ENCODE measurements around the gene CHD6.

The CHD6 gene

GRCh38 chr20:41475503-41475902 lies 142.7 kb downstream of the CHD6 start:
- in situ Hi-C loops (cut with MboI; ENCODE audit: low sequenced_read_pairs) = no loop called here

- in situ Hi-C loops (cut with MboI; ENCODE audit: low sequenced_read_pairs) = no loop called here
Measured at GRCh38 chr20:41470362-41471095, 147.6 kb downstream of the CHD6 start.

- in situ Hi-C loops (cut with MboI; ENCODE audit: low sequenced_read_pairs) = no loop called here
Measured at GRCh38 chr20:41469868-41470267, 148.3 kb downstream of the CHD6 start.

GRCh38 chr20:41468994-41469600 lies 149.1 kb downstream of the CHD6 start:
- in situ Hi-C loops (cut with MboI; ENCODE audit: low sequenced_read_pairs) = no loop called here

GRCh38 chr20:41467690-41468089 lies 150.5 kb downstream of the CHD6 start:
- in situ Hi-C loops (cut with MboI; ENCODE audit: low sequenced_read_pairs) = no loop called here

- in situ Hi-C loops (cut with MboI; ENCODE audit: low sequenced_read_pairs) = no loop called here
Measured at GRCh38 chr20:41467220-41467619, 151.0 kb downstream of the CHD6 start.

- in situ Hi-C loops (cut with MboI; ENCODE audit: low sequenced_read_pairs) = no loop called here
Measured at GRCh38 chr20:41463567-41463966, 154.6 kb downstream of the CHD6 start.

GRCh38 chr20:41462372-41463161 lies 155.6 kb downstream of the CHD6 start:
- in situ Hi-C loops (cut with MboI; ENCODE audit: low sequenced_read_pairs) = no loop called here

- in situ Hi-C loops (cut with MboI; ENCODE audit: low sequenced_read_pairs) = no loop called here
Measured at GRCh38 chr20:41458761-41459160, 159.4 kb downstream of the CHD6 start.

- in situ Hi-C loops (cut with MboI; ENCODE audit: low sequenced_read_pairs) = no loop called here
Measured at GRCh38 chr20:41457173-41457857, 160.9 kb downstream of the CHD6 start.

- in situ Hi-C loops (cut with MboI; ENCODE audit: low sequenced_read_pairs) = no loop called here
Measured at GRCh38 chr20:41456351-41456750, 161.8 kb downstream of the CHD6 start.

GRCh38 chr20:41454250-41454649 lies 163.9 kb downstream of the CHD6 start:
- in situ Hi-C loops (cut with MboI; ENCODE audit: low sequenced_read_pairs) = no loop called here

GRCh38 chr20:41453010-41453950 lies 164.9 kb downstream of the CHD6 start:
- in situ Hi-C loops (cut with MboI; ENCODE audit: low sequenced_read_pairs) = no loop called here

GRCh38 chr20:41452226-41452625 lies 166.0 kb downstream of the CHD6 start:
- in situ Hi-C loops (cut with MboI; ENCODE audit: low sequenced_read_pairs) = no loop called here

- in situ Hi-C loops (cut with MboI; ENCODE audit: low sequenced_read_pairs) = no loop called here
Measured at GRCh38 chr20:41447006-41447405, 171.2 kb downstream of the CHD6 start.

- in situ Hi-C loops (cut with MboI; ENCODE audit: low sequenced_read_pairs) = no loop called here
Measured at GRCh38 chr20:41446456-41446855, 171.7 kb downstream of the CHD6 start.

GRCh38 chr20:41444821-41445220 lies 173.4 kb downstream of the CHD6 start:
- in situ Hi-C loops (cut with MboI; ENCODE audit: low sequenced_read_pairs) = no loop called here

GRCh38 chr20:41443691-41444090 lies 174.5 kb downstream of the CHD6 start:
- in situ Hi-C loops (cut with MboI; ENCODE audit: low sequenced_read_pairs) = no loop called here

- in situ Hi-C loops (cut with MboI; ENCODE audit: low sequenced_read_pairs) = no loop called here
Measured at GRCh38 chr20:41440882-41441281, 177.3 kb downstream of the CHD6 start.

GRCh38 chr20:41437836-41438235 lies 180.3 kb downstream of the CHD6 start:
- in situ Hi-C loops (cut with MboI; ENCODE audit: low sequenced_read_pairs) = no loop called here
